HG03378 (cell line): ENCODE measurements around the gene PLXND1.

Experiments
- ATAC-seq: cut with Tn5 transposase; IDR thresholded peaks from one replicate; pipeline ENCODE4 v1.9.1; 2021; ENCODE audit warnings: mild to moderate bottlenecking, moderate library complexity; ENCODE audit not compliant: unreplicated experiment

PLXND1 gene

DNA sequence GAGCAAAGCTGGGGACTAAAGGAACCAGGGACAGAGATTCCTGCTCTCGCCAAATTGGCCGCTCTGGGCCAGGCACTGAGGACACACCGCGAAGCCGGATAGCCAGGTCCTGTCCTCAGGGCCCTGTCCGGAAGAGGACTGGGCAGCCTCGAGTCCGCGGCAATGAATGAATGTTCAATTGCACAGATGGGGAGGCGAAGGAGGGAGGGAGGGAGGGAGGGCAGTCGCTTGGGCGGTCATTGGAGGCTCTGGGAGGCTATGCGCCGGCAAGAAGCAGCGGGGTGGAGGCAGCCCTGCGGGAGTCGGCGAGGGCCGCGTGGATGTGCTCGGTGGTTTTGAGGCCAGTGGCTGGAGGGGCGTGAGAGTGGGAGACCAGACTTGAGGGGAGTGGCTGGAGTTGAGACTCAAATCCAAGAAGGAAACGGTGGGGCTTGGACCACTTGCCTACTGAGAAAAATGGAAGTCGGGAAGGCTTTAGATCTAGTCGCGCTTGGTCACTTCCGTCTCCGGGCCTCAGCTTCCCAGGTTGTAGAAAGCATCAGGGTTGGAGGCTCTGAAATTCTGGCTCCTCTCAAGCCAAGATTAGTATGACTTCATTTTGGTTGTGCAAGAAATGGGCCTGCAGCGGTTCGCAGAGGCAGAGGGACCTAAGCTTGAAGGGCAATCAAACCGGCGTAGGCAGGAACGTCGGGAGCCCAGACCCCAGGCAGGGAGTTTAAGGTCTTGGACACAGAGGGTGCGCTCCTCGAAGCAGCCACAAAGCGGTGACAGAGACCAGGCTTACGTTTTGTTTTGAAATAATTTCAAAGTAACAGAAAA is 21.1 kb upstream of the PLXND1 start:
- peak; percentile 59 for ATAC-seq

DNA sequence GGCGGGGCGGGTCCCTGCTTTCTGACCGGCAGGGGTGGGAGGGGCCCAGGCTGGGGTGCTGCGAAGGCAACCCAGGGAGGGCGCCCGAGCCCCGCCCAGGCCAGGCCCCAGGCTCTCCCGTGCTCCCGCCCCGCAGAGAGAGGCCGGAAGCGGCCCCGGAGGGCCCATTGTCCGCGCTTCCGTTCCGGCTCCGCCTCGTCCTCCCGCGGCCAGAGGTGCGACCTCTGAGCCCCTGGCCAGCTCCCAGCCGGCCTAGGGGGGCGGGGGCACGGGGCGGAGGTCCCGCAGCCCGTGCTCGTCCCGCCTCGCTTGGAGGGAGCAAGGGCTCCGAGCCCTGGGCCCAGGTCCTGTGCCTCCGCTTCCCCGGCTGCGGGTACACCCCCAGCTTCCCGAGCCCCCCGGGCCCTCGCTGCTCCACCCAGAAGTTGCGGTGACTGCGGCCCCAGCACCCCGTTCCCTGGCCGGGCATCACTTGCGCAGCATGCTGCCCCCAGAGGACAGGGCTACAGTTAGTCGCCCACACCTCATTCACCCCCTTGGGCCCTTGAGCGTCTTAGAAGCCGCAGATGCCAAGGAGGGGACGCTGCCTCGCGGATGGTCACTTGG is 20.4 kb upstream of the PLXND1 start:
- ATAC-seq: peak; percentile 58

- ATAC-seq: no peak
Measured at GRCh38 chr3:129625072-129625874, 18.8 kb upstream of the PLXND1 start.

- no peak for ATAC-seq
Measured at GRCh38 chr3:129624347-129625071, 18.0 kb upstream of the PLXND1 start.

- ATAC-seq: no peak
Measured at GRCh38 chr3:129623447-129624118, 17.1 kb upstream of the PLXND1 start.

GRCh38 chr3:129622933-129623332 is 16.5 kb upstream of the PLXND1 start:
- no peak for ATAC-seq

DNA sequence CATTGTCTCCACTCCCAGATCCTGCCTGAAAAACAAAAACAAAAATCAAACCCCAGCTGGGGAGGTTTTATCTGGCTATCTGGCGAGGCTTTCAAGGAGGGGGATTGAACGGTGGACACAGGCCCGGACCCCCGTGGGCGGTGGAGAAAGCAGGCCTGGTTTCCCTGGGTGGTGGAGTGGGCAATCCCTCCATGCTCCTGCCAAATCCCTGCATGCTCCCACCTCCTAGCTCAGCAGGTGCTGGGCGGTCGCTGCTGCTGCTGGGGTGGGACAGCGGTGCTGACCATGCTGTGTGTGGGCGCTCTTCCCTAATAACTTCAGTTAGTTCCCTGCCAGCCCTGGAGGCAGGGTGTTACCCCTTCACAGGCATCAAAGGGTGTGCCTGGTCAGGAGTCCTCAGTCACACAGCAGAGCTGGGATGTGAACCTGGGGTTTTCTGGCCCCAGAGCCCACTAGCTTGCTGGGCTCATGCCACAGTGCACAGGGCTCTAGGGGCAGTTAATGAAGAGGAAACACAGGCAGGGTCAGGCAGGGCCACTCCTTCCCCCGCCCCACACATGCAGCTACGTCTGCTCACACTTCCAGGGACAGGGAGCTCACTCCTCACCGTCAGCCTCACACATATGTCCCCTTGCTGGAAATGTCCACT is 15.9 kb upstream of the PLXND1 start:
- ATAC-seq: no peak

DNA sequence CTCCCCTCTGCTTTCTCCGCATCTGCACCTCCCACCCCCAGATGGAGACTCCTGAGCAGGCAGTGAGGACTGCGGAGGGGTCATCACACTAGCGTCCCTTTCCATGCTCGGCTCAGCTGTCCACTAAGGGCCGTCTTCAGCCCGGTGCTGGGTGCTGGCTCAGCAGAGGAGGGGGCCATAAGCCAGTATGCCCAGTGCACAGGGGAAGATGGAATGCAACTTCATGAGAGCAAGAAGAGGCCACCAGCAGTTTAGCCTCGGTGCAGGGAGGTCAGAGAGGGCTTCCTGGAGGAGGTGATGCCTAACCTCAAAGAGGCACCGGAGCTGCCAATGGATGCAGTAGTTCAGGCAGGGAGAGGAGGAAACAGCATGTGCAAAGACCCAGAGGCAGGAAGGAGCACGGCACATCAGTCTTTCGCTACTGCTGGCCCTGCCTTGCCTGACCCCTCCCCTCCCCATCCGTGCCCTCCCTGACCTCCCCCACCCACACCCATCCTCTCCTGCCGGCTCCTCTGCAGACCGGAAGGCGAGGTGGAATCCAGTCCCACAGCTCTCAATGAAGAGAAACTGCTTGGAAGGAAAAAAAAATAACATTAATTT is 15.2 kb upstream of the PLXND1 start:
- ATAC-seq: no peak

- no peak for ATAC-seq
Measured at GRCh38 chr3:129620828-129621559, 14.5 kb upstream of the PLXND1 start.

- ATAC-seq: no peak
Measured at GRCh38 chr3:129619726-129620162, 13.3 kb upstream of the PLXND1 start.

DNA sequence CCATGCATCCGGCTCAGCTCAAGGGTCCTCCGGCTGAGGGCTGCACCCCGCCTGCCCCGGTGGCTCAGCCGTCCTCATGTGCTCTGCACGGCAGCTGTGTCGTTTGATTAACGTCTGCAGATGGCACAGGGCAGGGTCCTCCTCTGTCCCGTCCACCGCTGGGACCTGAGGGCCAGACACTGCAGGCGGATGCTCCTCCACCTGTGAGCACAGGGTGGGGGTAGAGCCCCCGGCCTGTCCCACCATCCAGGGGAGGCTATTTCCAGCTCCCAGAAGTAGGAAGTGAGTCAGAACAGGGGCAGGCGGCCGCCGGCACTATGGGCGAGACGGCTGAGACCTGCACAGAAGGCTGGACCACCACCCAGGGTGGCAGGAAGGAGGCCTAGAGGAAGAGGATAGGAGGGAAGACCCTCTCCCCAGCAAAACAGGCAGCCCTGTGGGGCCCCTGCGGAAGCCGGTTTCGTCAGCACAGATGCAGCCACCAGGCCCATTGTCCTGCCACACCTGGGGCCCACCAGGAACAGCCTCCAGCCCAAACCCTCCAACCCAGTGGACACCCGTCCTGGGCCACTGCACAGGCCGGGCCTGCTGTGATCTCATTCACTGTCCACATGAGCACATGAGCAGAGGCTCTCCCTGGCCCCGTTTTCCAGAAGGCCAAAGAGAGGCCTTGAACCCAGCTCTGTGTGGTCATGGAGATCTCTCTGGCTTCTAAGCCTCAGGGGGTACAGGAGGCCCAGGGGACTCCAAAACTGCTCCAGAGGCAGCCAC is 12.6 kb upstream of the PLXND1 start:
- no peak for ATAC-seq

- ATAC-seq: no peak
Measured at GRCh38 chr3:129618186-129618820, 11.8 kb upstream of the PLXND1 start.

DNA sequence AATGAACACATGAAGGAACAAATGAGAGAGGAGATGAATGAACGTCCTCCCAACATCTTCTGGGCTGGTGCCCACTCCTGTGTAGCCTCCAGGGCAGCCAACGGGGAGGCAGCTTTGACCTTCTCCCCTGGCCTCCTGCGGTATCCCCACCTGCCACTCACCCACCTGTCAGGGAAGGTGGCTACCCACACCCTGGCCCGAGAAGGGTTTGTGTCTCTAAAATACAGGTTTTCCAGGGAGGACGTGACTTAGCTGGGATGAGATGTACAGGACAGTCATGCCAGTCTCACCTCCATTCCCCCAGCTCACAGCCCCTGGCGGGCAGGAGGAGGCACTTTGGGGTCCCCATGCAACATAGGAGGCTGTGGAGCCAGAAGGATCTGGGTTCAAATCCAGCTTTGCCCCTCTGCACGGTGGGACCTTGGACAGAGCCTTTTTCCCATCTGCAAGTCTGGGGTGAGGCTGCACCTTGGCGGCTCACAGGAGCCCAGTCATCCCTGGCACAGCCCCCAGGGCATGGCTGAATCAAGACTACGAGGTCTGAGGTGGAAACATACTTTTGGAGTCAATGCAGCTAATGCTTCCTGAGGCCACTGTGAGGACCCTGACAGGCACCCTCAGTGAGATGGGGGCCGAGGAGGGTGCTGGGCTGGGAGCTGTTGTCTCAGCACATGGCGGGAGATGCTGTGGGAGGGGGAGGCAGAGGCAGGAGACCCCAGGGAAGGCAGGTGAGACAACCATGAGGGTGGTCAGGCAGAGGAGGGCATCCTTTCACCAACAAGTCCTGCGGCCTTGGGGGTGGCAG is 11.1 kb upstream of the PLXND1 start:
- no peak for ATAC-seq

DNA sequence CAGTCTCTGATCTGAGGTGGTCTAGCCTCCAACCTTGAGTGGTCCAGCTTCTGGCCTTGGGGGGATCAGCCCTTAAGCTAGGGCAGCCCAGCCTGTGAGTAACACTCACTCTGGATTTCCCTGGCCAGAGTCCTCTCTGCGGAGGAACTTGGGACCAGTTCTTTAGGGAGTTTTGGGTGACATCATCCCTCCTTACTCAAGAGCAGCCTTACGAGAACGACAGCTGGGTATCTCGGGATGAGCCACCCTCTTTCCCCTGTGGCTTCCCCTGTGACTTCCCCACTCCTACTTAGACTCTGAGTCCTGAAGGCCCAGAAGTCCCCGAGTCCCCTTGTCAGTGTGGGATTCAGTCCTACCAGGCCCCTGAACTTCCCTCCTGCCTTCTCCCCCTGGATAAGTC is 10.2 kb upstream of the PLXND1 start:
- no peak for ATAC-seq

DNA sequence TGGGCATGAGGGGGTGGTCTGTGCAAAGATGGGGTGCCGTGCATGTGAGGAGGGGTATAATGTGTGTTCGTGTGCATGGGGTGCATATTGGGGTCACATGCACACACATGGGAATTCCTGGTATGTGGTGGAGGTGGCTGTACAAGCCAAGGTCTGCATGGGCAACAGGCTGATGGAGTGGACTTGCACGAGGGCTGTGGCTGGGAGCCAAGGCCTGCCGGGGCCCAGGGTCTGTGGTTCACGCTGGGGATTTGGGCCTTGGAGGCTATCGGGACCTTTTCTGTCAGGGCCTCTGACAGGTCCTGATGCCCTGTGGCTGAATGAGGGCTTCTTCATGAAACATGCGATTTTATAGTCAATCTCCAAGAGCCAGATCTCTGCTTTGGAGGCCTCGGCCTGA is 9.8 kb upstream of the PLXND1 start:
- no peak for ATAC-seq

- ATAC-seq: no peak
Measured at GRCh38 chr3:129615751-129616281, 9.3 kb upstream of the PLXND1 start.

- ATAC-seq: no peak
Measured at GRCh38 chr3:129614927-129615363, 8.5 kb upstream of the PLXND1 start.
